ENCODE results near the gene GBX2. TPM values are rescaled to one million over a fixed set of nuclear protein-coding genes. Genes with fewer than 3 reads are reported as not detected.

Gene GBX2
- total and polyA plus RNA-seq, 2 experiments from 2014 or later: 0.45 TPM; not detected in 1

- WGBS (ENCODE audit: low lambda C conversion rate, missing lambda C conversion rate): 4% methylated on average over 16 of the region's 16 CpGs
- Histone ChIP-seq H3K4me2 (peak overlapping the region; percentile 60), H3K4me3 (no peak overlapping the region), H3K79me2 (no peaks in the 10 kb centered on the region), H3K36me3 (replicated peaks; ENCODE audit: insufficient read depth, low read depth) (no peaks in the 10 kb centered on the region), H3K4me1 (ENCODE audit: insufficient read depth) (peaks cover 15% of the 10 kb centered on the region), H3K9me3 (ENCODE audit: low read depth) (no peaks in the 10 kb centered on the region), H3K27me3 (peaks cover 98% of the 10 kb centered on the region), H3K27ac (no peak overlapping the region), H2AFZ (no peak overlapping the region), H4K20me1 (ENCODE audit: insufficient read depth, poor library complexity, severe bottlenecking) (no peaks in the 10 kb centered on the region), H3K9me2 (replicated peaks; ENCODE audit: insufficient read depth) (no peaks in the 10 kb centered on the region)
- DNase-seq (ENCODE audit: low spot score): no peak
- no peak for TF ChIP-seq EZH2phosphoT487 (IDR thresholded peaks at IDR 0.05; ENCODE audit: low read depth, severe bottlenecking, unreplicated experiment)
- TF ChIP-seq, protein P1, sequence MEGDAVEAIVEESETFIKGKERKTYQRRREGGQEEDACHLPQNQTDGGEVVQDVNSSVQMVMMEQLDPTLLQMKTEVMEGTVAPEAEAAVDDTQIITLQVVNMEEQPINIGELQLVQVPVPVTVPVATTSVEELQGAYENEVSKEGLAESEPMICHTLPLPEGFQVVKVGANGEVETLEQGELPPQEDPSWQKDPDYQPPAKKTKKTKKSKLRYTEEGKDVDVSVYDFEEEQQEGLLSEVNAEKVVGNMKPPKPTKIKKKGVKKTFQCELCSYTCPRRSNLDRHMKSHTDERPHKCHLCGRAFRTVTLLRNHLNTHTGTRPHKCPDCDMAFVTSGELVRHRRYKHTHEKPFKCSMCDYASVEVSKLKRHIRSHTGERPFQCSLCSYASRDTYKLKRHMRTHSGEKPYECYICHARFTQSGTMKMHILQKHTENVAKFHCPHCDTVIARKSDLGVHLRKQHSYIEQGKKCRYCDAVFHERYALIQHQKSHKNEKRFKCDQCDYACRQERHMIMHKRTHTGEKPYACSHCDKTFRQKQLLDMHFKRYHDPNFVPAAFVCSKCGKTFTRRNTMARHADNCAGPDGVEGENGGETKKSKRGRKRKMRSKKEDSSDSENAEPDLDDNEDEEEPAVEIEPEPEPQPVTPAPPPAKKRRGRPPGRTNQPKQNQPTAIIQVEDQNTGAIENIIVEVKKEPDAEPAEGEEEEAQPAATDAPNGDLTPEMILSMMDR (IDR thresholded peaks at IDR 0.05; ENCODE audit: poor library complexity): no peak
- no peak for TF ChIP-seq EZH2 (IDR thresholded peaks at IDR 0.05; ENCODE audit: borderline replicate concordance)
Observed at GRCh38 chr2:236171680-236172254, 3.6 kb upstream of the GBX2 start.

GRCh38 chr2:236171181-236171679 lies 3.0 kb upstream of the GBX2 start:
- H3K27me3 ChIP-seq: peaks cover 98% of the 10 kb centered on the region
- no peaks in the 10 kb centered on the region for H3K9me2 ChIP-seq (replicated peaks; ENCODE audit: insufficient read depth)
- peaks cover 20% of the 10 kb centered on the region for H3K4me1 ChIP-seq (ENCODE audit: insufficient read depth)
- no peak for TF ChIP-seq EZH2 (IDR thresholded peaks at IDR 0.05; ENCODE audit: borderline replicate concordance)
- TF ChIP-seq, protein P1 (IDR thresholded peaks at IDR 0.05; ENCODE audit: poor library complexity): no peak
- TF ChIP-seq EZH2phosphoT487 (IDR thresholded peaks at IDR 0.05; ENCODE audit: low read depth, severe bottlenecking, unreplicated experiment): no peak
- WGBS (ENCODE audit: low lambda C conversion rate, missing lambda C conversion rate): under 1% methylated on average over 26 of the region's 27 CpGs
- no peaks in the 10 kb centered on the region for H3K9me3 ChIP-seq (ENCODE audit: low read depth)
- no peaks in the 10 kb centered on the region for H3K79me2 ChIP-seq
- no peak for DNase-seq (ENCODE audit: low spot score)
- H3K27ac ChIP-seq: no peak overlapping the region
- H2AFZ ChIP-seq: no peak overlapping the region
- no peaks in the 10 kb centered on the region for H4K20me1 ChIP-seq (ENCODE audit: insufficient read depth, poor library complexity, severe bottlenecking)
- H3K36me3 ChIP-seq (replicated peaks; ENCODE audit: insufficient read depth, low read depth): no peaks in the 10 kb centered on the region
- no peak overlapping the region for H3K4me3 ChIP-seq
- H3K4me2 ChIP-seq: peak overlapping the region; percentile 60

DNA sequence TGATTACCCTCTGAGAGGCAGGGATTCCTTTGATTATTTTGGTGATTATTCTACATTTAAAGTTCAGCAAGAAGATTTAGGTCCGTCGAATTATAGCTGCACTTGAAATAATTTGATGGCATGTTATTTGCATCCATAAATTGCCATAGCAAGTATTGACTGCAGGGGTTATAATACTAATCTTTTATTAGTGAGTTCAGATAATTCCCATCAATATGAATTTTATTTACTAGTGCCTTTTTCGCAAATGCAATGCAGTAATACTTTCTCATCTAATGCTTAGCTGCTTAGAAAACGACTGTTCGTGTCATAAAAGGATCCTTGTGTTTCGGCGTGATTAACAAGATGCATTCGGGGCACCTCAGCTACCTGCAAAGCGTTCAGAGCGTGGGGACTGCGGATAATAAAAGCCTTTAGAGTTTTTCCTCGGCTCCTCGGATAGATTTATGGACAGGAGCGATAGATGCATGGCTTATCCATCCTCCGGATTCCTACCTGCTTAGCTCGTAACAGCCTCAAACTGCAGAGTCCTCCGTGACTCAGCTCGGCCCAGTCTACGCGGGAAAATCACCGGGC lies 2.5 kb upstream of the GBX2 start:
- Histone ChIP-seq H3K9me2 (replicated peaks; ENCODE audit: insufficient read depth) (no peaks in the 10 kb centered on the region), H3K4me3 (no peak overlapping the region), H3K79me2 (no peaks in the 10 kb centered on the region), H2AFZ (no peak overlapping the region), H3K9me3 (ENCODE audit: low read depth) (no peaks in the 10 kb centered on the region), H3K4me2 (no peak overlapping the region), H3K36me3 (replicated peaks; ENCODE audit: insufficient read depth, low read depth) (no peaks in the 10 kb centered on the region), H4K20me1 (ENCODE audit: insufficient read depth, poor library complexity, severe bottlenecking) (no peaks in the 10 kb centered on the region), H3K4me1 (ENCODE audit: insufficient read depth) (peaks cover 23% of the 10 kb centered on the region), H3K27me3 (peaks cover 100% of the 10 kb centered on the region), H3K27ac (no peak overlapping the region)
- TF ChIP-seq, protein P1 (IDR thresholded peaks at IDR 0.05; ENCODE audit: poor library complexity): no peak
- TF ChIP-seq EZH2phosphoT487 (IDR thresholded peaks at IDR 0.05; ENCODE audit: low read depth, severe bottlenecking, unreplicated experiment) (no peak), EZH2 (IDR thresholded peaks at IDR 0.05; ENCODE audit: borderline replicate concordance) (no peak)
- no peak for DNase-seq (ENCODE audit: low spot score)
- WGBS (ENCODE audit: low lambda C conversion rate, missing lambda C conversion rate): 10% methylated on average over 21 of the region's 21 CpGs

All from hepatocyte (in vitro differentiated cells).